ENCODE results near the gene SMIM1. TPM values are rescaled to one million over a fixed set of nuclear protein-coding genes. Genes with fewer than 3 reads are reported as not detected.

SMIM1 gene
- total and polyA plus RNA-seq, 2 experiments from 2014 or later = 3.2 to 7.2 TPM

DNA sequence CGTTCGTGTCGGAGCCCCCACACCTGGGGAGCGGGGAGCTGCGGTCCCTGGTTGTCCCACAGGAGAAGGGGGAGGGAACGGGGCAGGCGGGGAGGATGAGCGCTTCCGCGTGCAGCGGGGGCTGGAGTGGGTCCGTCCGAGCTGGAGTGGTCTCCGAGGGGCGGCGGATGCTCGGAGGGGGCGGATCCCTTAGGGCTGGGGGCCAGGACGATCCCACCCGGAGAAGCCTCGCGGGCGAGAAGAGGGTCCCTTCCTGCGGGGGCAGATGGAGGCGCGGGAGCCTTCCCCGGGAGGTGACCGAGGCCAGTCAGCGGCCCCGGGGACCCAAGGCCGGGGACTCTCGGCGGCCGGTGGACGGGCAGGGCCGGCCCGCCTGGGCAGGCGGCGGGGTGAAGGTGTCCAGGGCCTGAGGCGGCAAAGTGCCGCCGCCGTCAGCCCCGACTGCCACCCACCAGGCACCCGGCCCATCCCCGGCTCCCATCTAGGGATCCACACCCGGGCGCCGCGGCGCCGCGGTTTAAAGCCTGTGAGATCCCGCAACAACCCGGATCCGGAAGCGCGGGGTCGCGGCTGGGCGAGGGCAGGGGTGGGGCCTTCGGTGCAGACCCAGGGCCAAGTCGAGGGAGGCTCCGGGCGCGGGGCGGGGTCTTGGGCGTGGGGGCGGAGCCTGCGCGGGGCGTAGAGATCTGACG, 25.6 kb upstream of the SMIM1 start:
- DNase-seq (ENCODE audit: low spot score) = peak; percentile 95
- H3K4me1 ChIP-seq (ENCODE audit: insufficient read depth) = peaks cover 13% of the 10 kb centered on the region; the same call in 1 of the 2 replicates
- TF ChIP-seq CTCF (conservative IDR thresholded peaks at IDR 0.05; ENCODE audit: low read depth in 2 of 2) (no peak), CREB1 (CRISPR knock-in tag; IDR thresholded peaks at IDR 0.05; ENCODE audit: low read depth) (0 out of 2 replicates have a peak, but pooled peaks have one; percentile 5), POLR2AphosphoS5 (IDR thresholded peaks at IDR 0.05; ENCODE audit: low read depth) (peak; percentile 69)
- TF ChIP-seq, protein P1, sequence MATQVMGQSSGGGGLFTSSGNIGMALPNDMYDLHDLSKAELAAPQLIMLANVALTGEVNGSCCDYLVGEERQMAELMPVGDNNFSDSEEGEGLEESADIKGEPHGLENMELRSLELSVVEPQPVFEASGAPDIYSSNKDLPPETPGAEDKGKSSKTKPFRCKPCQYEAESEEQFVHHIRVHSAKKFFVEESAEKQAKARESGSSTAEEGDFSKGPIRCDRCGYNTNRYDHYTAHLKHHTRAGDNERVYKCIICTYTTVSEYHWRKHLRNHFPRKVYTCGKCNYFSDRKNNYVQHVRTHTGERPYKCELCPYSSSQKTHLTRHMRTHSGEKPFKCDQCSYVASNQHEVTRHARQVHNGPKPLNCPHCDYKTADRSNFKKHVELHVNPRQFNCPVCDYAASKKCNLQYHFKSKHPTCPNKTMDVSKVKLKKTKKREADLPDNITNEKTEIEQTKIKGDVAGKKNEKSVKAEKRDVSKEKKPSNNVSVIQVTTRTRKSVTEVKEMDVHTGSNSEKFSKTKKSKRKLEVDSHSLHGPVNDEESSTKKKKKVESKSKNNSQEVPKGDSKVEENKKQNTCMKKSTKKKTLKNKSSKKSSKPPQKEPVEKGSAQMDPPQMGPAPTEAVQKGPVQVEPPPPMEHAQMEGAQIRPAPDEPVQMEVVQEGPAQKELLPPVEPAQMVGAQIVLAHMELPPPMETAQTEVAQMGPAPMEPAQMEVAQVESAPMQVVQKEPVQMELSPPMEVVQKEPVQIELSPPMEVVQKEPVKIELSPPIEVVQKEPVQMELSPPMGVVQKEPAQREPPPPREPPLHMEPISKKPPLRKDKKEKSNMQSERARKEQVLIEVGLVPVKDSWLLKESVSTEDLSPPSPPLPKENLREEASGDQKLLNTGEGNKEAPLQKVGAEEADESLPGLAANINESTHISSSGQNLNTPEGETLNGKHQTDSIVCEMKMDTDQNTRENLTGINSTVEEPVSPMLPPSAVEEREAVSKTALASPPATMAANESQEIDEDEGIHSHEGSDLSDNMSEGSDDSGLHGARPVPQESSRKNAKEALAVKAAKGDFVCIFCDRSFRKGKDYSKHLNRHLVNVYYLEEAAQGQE (IDR thresholded peaks at IDR 0.05; ENCODE audit: unreplicated experiment) = peak; percentile 8
- TF ChIP-seq, protein P2, sequence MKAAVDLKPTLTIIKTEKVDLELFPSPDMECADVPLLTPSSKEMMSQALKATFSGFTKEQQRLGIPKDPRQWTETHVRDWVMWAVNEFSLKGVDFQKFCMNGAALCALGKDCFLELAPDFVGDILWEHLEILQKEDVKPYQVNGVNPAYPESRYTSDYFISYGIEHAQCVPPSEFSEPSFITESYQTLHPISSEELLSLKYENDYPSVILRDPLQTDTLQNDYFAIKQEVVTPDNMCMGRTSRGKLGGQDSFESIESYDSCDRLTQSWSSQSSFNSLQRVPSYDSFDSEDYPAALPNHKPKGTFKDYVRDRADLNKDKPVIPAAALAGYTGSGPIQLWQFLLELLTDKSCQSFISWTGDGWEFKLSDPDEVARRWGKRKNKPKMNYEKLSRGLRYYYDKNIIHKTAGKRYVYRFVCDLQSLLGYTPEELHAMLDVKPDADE (IDR thresholded peaks at IDR 0.05) = peak; percentile 74; the same call in 1 of the 2 replicates
- H2AFZ ChIP-seq = peak overlapping the region; percentile 74
- Mint-ChIP-seq H3K36me3 (ENCODE audit: low read depth) (peaks cover 26% of the 10 kb centered on the region), H3K4me1 (peaks cover 28% of the 10 kb centered on the region), H3K4me3 (peak overlapping the region; percentile 96), H3K9me3 (no peaks in the 10 kb centered on the region), H3K27ac (peak overlapping the region; percentile 93), H3K27me3 (ENCODE audit: insufficient read depth, low read depth, poor library complexity) (peaks cover 20% of the 10 kb centered on the region)
- H3K36me3 ChIP-seq (ENCODE audit: insufficient read depth) = no peaks in the 10 kb centered on the region
- H3K27me3 ChIP-seq (ENCODE audit: insufficient read depth) = no peaks in the 10 kb centered on the region
- peak overlapping the region; percentile 94 for H3K4me2 ChIP-seq
- peaks cover 12% of the 10 kb centered on the region for H4K20me1 ChIP-seq (replicated peaks; ENCODE audit: insufficient read depth)
- peak; percentile 95 for ATAC-seq
- peaks cover 34% of the 10 kb centered on the region for H3K79me2 ChIP-seq (replicated peaks; ENCODE audit: insufficient read depth)
- H3F3A ChIP-seq (replicated peaks; ENCODE audit: low read depth) = 0 out of 2 replicates have a peak, but pooled peaks cover 8% of the 10 kb centered on the region
- H3K4me3 ChIP-seq = peak overlapping the region; percentile 89
- no peak overlapping the region for H3K27ac ChIP-seq (ENCODE audit: low read depth)
- H3K9me2 ChIP-seq (ENCODE audit: insufficient read depth) = no peaks in the 10 kb centered on the region

DNA sequence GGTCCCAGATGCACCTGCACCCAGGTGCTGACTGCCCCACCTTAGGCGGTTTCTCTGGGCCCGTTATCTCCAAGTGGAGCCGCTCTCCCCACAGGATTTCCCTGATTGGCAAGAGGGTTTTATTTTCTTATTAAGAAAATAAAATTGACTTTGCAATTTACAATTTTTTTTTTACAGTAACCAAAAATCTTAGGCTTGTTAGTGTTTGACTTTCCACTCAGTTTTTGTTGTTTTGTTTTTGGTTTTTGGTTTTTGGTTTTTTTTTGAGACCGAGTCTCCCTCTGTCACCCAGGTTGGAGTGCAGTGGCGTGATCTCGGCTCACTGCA, 25.1 kb upstream of the SMIM1 start:
- Histone ChIP-seq H2AFZ (no peak overlapping the region), H3K4me3 (no peak overlapping the region), H3K79me2 (replicated peaks; ENCODE audit: insufficient read depth) (peaks cover 34% of the 10 kb centered on the region), H3F3A (replicated peaks; ENCODE audit: low read depth) (0 out of 2 replicates have a peak, but pooled peaks cover 8% of the 10 kb centered on the region), H4K20me1 (replicated peaks; ENCODE audit: insufficient read depth) (peaks cover 12% of the 10 kb centered on the region), H3K36me3 (ENCODE audit: insufficient read depth) (no peaks in the 10 kb centered on the region), H3K9me2 (ENCODE audit: insufficient read depth) (no peaks in the 10 kb centered on the region), H3K4me2 (peak overlapping the region; percentile 94; the same call in 1 of the 2 replicates), H3K4me1 (ENCODE audit: insufficient read depth) (peaks cover 13% of the 10 kb centered on the region; the same call in 1 of the 2 replicates), H3K27ac (ENCODE audit: low read depth) (no peak overlapping the region), H3K27me3 (ENCODE audit: insufficient read depth) (no peaks in the 10 kb centered on the region)
- Mint-ChIP-seq H3K4me1 (peaks cover 28% of the 10 kb centered on the region), H3K27me3 (ENCODE audit: insufficient read depth, low read depth, poor library complexity) (peaks cover 20% of the 10 kb centered on the region), H3K27ac (no peak overlapping the region), H3K4me3 (peak overlapping the region; percentile 56), H3K9me3 (no peaks in the 10 kb centered on the region), H3K36me3 (ENCODE audit: low read depth) (peaks cover 21% of the 10 kb centered on the region)
- DNase-seq (ENCODE audit: low spot score) = no peak
- no peak for ATAC-seq
- no peak for TF ChIP-seq POLR2AphosphoS5 (IDR thresholded peaks at IDR 0.05; ENCODE audit: low read depth)
- TF ChIP-seq ZNF331 (CRISPR knock-in tag; IDR thresholded peaks at IDR 0.05; ENCODE audit: low read depth) = no peak
- TF ChIP-seq, protein P1 (IDR thresholded peaks at IDR 0.05; ENCODE audit: unreplicated experiment) = no peak
- no peak for TF ChIP-seq CREB1 (CRISPR knock-in tag; IDR thresholded peaks at IDR 0.05; ENCODE audit: low read depth)
- TF ChIP-seq, protein P2 (IDR thresholded peaks at IDR 0.05) = no peak
- no peak for TF ChIP-seq EZH2phosphoT487 (IDR thresholded peaks at IDR 0.05; ENCODE audit: unreplicated experiment)
- no peak for TF ChIP-seq EZH2 (IDR thresholded peaks at IDR 0.05; ENCODE audit: low read depth, unreplicated experiment)
- no peak for TF ChIP-seq ZNF114 (CRISPR knock-in tag; IDR thresholded peaks at IDR 0.05)
- TF ChIP-seq NANOG (IDR thresholded peaks at IDR 0.05; ENCODE audit: borderline replicate concordance) = no peak

Data from GM23338 (cell line).